T-helper 2 cell (primary cell): ENCODE results near the gene GDNF.

Experiments
- DNase-seq, 5 experiments: peaks; one replicate each; pipeline versions ENCODE4 v3.0.0 to v3.0.0-alpha.2; 2012 to 2022

GDNF gene

DNA sequence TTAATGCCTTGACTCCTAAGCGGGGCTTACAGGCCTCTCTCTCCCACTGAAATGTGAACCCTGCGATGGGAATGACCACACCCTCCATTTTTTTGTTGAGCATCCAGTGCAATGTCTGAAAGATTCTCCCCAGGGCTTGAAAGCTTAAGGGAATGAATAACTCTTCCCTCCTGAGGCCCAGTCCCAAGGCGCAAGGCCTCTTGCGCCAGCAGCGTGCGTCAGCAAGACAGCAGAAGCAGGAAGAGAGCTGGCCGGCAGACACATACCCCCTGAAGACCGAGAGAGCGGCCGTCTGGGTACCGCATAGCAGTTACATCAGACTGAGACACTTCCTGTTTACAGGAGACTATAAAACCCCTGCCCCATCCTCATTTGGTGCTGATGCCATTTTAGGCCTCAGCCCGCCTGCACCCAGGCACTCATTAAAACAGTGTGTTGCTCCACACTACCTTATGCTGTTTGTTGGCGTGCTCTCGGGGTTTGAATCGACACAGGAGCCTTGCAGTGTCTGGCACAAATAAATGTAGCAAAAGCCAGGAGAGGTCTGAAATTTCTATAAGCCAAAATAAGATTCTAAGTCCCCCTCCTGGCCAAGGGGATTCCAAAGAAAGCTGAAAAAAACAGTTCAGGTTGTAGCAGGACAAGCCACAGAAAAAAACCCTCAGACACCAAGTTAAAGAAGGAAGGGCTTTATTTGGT, 62.3 kb downstream of the GDNF start:
- no peak for DNase-seq

DNA sequence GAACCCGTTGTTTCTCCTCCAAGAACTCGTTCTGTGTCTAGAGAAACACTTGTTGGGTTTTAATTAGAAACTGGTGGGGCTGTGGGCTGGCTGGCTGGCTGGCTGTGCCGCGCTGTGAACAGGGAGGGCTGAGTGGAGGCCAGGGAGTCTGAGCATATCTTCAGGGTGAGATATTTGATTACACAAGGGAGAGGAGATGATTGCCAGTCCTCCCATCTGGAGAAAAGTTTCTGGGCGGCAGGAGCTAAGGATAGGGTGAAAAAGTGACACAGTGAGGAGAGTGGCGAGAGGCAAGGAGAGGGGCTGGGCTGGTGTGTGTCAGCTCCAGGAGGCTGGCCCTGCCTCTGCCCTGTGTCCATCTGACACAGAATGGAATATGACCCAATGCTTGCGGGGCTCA, 63.0 kb downstream of the GDNF start:
- no peak for DNase-seq

DNA sequence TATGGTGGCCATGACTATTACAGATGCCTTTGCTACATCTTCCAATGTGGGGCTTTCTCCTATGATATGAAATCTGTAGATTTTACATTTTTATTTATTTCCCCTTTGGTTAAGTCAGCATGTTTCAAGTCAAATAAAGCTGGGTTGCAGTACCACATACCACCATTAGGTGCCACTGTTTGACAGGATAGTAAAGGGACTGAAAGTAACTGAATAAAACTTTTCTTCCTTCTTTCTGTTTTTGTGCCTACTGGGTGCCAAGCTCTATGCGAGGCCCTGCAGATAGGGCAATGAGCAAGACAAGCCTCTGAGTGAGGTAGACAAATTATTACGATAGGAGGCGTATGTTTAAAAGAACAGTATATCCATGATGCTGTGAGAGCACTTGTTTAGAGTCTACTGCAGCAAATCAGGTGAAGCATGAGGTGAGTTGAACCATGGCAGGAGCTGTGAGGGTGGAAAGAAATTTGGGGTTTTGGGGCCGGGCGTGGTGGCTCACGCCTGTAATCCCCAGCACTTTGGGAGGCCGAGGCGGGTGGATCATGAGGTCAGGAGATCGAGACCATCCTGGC, 64.8 kb downstream of the GDNF start:
- peak in 1 of 5 experiments; percentile 27 for DNase-seq

- DNase-seq, result no peak
Measured at GRCh38 chr5:37773809-37774208, 66.0 kb downstream of the GDNF start.

GRCh38 chr5:37772255-37772654, 67.6 kb downstream of the GDNF start:
- DNase-seq, result no peak

DNA sequence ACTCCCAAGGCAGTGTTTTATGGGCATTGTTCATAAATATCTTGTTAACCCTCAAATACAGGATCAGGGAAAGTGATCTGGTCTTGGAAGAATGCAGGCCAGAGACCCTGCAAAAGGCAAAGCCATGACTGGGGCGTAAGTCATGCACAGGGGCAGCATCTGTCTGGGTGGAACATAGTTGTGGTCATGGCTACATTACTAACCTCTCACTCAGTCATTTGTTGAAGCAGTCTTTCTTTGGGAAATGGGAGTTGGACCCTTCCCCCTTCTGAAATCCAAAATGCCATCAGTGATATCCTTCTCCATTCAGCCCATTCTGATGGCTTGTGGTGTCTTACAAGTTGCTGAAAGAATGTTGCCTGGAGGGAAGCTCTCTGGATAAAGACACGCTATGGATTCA, 68.1 kb downstream of the GDNF start:
- DNase-seq, result no peak

- DNase-seq, result no peak
Measured at GRCh38 chr5:37771203-37771611, 68.6 kb downstream of the GDNF start.

DNA sequence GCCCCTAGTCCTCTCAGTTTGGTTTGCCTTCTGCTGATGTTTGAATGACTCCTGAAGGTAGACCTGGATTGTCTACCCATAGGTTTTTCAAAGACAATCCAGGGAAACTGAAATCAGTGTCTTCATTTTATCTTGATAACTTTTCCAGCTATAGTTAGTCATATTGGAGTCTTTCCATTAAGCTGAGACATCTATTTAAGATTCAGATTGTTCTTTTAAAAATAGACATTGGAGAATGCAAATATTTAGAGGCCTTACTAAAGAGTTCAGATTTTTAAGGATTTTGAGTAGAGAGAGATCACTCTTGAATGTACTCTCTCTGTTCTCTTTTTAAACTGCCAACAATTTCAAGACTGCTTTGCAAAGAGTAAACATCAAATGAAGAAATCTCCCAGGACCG, 69.1 kb downstream of the GDNF start:
- no peak for DNase-seq

- no peak for DNase-seq
Measured at GRCh38 chr5:37769840-37770239, 70.0 kb downstream of the GDNF start.

DNA sequence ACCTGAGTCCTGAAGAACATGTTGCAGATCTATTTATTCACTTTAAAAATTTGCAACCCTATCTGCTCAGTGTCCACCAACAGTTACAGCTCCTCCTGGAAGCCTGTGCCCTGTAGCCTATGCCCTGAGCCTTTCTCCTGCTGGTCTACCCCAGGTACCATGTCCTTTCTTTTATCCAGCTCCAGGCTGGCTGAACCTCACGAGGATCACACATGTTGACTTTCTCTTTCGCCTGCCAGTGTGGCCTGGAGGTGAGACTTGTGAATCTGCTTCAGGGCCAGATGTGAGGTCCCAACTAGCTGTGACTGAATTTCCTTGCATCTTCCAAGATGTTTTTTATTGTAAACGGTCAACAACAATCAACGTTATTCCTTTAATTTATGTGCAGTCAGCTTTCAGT, 70.7 kb downstream of the GDNF start:
- no peak for DNase-seq

GRCh38 chr5:37768371-37768770, 71.5 kb downstream of the GDNF start:
- no peak for DNase-seq

DNA sequence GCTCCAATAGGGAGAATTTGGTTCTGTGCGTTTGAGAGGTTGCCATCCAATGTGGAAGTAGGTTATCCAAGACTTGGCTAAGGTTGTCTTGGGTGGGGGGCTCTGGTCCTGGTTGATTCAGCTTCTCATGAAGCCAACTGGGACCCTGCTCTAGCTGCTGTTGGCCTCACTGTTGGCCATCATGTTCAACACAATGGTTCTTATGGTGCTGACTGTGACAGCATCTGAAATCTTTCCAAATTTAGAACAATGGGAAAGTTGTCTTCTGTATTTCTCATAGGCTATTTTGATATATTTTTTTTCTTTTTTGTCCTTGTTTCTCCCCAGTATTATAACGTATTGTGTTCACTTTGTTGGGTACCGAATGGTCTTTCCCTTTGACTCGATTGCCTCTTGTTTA, 71.9 kb downstream of the GDNF start:
- no peak for DNase-seq

- no peak for DNase-seq
Measured at GRCh38 chr5:37767251-37767650, 72.6 kb downstream of the GDNF start.
